WTC11 (cell line): ENCODE results near the gene SF3B1. TPM values are rescaled to one million over a fixed set of nuclear protein-coding genes. Genes with fewer than 3 reads are reported as not detected.

Experiments
- ATAC-seq: fragments of 200-7000 bp; cut with Tn5 transposase; 2 replicates; pipeline ENCODE4 v1.10.0; 2021; ENCODE audit warnings: mild to moderate bottlenecking, moderate library complexity
- CTCF ChIA-PET: fragments of 300-600 bp; sonication (Branson Sonifier 250); formaldehyde crosslinking; loops from one replicate; lab custom pipeline; 2021; ENCODE audit warnings: antibody characterized with exemption; lab: Charles Lee
- POLR2A ChIA-PET: fragments of 350-600 bp; sonication (Branson Sonifier 250); formaldehyde crosslinking; loops from one replicate; lab custom pipeline; 2021; ENCODE audit warnings: antibody characterized with exemption; lab: Charles Lee
- DNase-seq: peaks from one replicate; pipeline ENCODE4 v3.0.0; 2021; ENCODE audit warnings: low spot score
- H3K27ac Mint-ChIP-seq: 2 replicates; pipeline ENCODE4 v1.8.0; 2021; ENCODE audit warnings: mixed read lengths
- H3K27me3 Mint-ChIP-seq: 2 replicates; pipeline ENCODE4 v1.8.0; 2021; ENCODE audit warnings: low read depth, mild to moderate bottlenecking, moderate library complexity, mixed read lengths
- H3K36me3 Mint-ChIP-seq: 2 replicates; pipeline ENCODE4 v1.8.0; 2021; ENCODE audit warnings: mixed read lengths
- H3K4me1 Mint-ChIP-seq: 2 replicates; pipeline ENCODE4 v1.8.0; 2022; ENCODE audit warnings: mixed read lengths
- H3K4me3 Mint-ChIP-seq: 2 replicates; pipeline ENCODE4 v1.8.0; 2021; ENCODE audit warnings: mild to moderate bottlenecking, moderate library complexity, mixed read lengths
- H3K9me3 Mint-ChIP-seq: 2 replicates; pipeline ENCODE4 v1.8.0; 2021; ENCODE audit warnings: mixed read lengths
- CREM ChIP-seq: sonication (generic); formaldehyde crosslinking; IDR thresholded peaks from 2 replicates; pipeline ENCODE4 v1.8.1; 2022; ENCODE audit warnings: mild to moderate bottlenecking, missing genetic modification reagents, moderate library complexity
- IRF2 ChIP-seq: sonication (generic); formaldehyde crosslinking; IDR thresholded peaks from 2 replicates; pipeline ENCODE4 v1.8.0; 2022; ENCODE audit warnings: low read depth, missing genetic modification reagents, borderline replicate concordance
- NFE2L1 ChIP-seq: sonication (generic); formaldehyde crosslinking; IDR thresholded peaks from 2 replicates; pipeline ENCODE4 v1.8.1; 2023; ENCODE audit warnings: missing genetic modification reagents
- OVOL2 ChIP-seq: fragments of 250-450 bp; sonication (Bioruptor Pico); IDR thresholded peaks from 2 replicates; pipeline ENCODE4 v1.9.0; 2021; ENCODE audit warnings: mild to moderate bottlenecking, borderline replicate concordance
- PRRX2 ChIP-seq: fragments of 250-450 bp; sonication (Bioruptor Pico); IDR thresholded peaks from 2 replicates; pipeline ENCODE4 v1.8.0; 2021; ENCODE audit warnings: mild to moderate bottlenecking
- SMAD4 ChIP-seq: sonication (generic); formaldehyde crosslinking; IDR thresholded peaks from 2 replicates; pipeline ENCODE4 v1.8.0; 2022; ENCODE audit warnings: mild to moderate bottlenecking, missing genetic modification reagents
- TEAD1 ChIP-seq: sonication (generic); formaldehyde crosslinking; IDR thresholded peaks from 2 replicates; pipeline ENCODE4 v1.8.0; 2022; ENCODE audit warnings: mild to moderate bottlenecking, missing genetic modification reagents
- ZNF232 ChIP-seq: sonication (generic); formaldehyde crosslinking; IDR thresholded peaks from 2 replicates; pipeline ENCODE4 v1.8.0; 2022; ENCODE audit warnings: mild to moderate bottlenecking, missing genetic modification reagents
- ZNF671 ChIP-seq: fragments of 250-450 bp; sonication (Bioruptor Pico); IDR thresholded peaks from 2 replicates; pipeline ENCODE4 v1.8.0; 2021; ENCODE audit warnings: mild to moderate bottlenecking
- total RNA-seq: library from RNA; stranded (reverse); gene quantifications from 3 replicates; pipeline ENCODE4 v1.2.3, GENCODE V29; 2021
- TF ChIP-seq, protein P1 (sequence below): sonication (generic); formaldehyde crosslinking; IDR thresholded peaks from 2 replicates; pipeline ENCODE4 v1.8.0; 2022; ENCODE audit warnings: mild to moderate bottlenecking, missing genetic modification reagents
- TF ChIP-seq, protein P2 (sequence below): sonication (generic); formaldehyde crosslinking; IDR thresholded peaks from 2 replicates; pipeline ENCODE4 v1.8.1; 2022; ENCODE audit warnings: mild to moderate bottlenecking, missing genetic modification reagents, moderate library complexity, borderline replicate concordance
- TF ChIP-seq, protein P3 (sequence below): sonication (generic); formaldehyde crosslinking; IDR thresholded peaks from 2 replicates; pipeline ENCODE4 v1.8.1; 2023; ENCODE audit warnings: mild to moderate bottlenecking, missing genetic modification reagents, moderate library complexity
- TF ChIP-seq, protein P4 (sequence below): sonication (generic); formaldehyde crosslinking; IDR thresholded peaks from 2 replicates; pipeline ENCODE4 v1.8.0; 2023; ENCODE audit warnings: missing genetic modification reagents, mild to moderate bottlenecking, borderline replicate concordance
- TF ChIP-seq, protein P5 (sequence below): fragments of 250-450 bp; sonication (Bioruptor Pico); conservative IDR thresholded peaks from 2 replicates; pipeline ENCODE4 v1.9.0; 2021; ENCODE audit warnings: mild to moderate bottlenecking
- TF ChIP-seq, protein P6 (sequence below): fragments of 250-450 bp; sonication (Bioruptor Pico); IDR thresholded peaks from 2 replicates; pipeline ENCODE4 v1.9.0; 2021; ENCODE audit warnings: mild to moderate bottlenecking
- TF ChIP-seq, protein P7 (sequence below): fragments of 250-450 bp; sonication (Bioruptor Pico); IDR thresholded peaks from 2 replicates; pipeline ENCODE4 v1.9.0; 2021; ENCODE audit warnings: mild to moderate bottlenecking, borderline replicate concordance
- TF ChIP-seq, protein P8 (sequence below): sonication (generic); formaldehyde crosslinking; IDR thresholded peaks from 2 replicates; pipeline ENCODE4 v1.8.0; 2023; ENCODE audit warnings: mild to moderate bottlenecking, missing genetic modification reagents

The SF3B1 gene
- total RNA-seq, 1 experiment from 2014 or later: 321 TPM

DNA sequence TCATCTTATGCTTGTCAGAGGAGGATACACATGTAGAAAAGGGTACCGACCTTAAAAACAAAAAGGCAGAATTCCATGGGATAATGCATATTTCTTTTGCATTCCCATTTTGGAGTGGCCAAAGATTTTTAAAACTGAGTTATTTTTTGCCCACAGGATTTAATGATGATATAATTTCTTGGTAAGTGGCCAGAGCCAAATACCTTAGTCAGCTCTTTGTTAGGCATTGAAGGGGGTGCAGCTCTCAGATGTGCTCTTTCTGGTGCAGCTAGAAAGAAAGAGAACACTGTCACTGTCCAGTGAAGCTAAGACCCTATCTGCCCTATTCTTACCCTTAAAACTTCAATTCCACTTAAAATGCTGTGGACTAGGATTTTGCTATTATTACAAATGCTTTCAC lies 29.3 kb upstream of the SF3B1 start:
- DNase-seq (no peak), ATAC-seq (no peak)
- no peaks in the 10 kb centered on the region for H3K27me3 Mint-ChIP-seq
- H3K4me3 Mint-ChIP-seq: no peak overlapping the region
- POLR2A ChIA-PET: interaction anchor here (0.6 to 1.1 kb wide), 4 partner anchors 11 to 327 kb away, joined by 3 to 6 read pairs (median 4); partner anchors contain the start of genes COQ10B, HSPD1 and HSPE1
- TF ChIP-seq IRF2 (CRISPR knock-in tag): no peak
- no peak for TF ChIP-seq OVOL2 (CRISPR knock-in tag)
- no peak for TF ChIP-seq ZNF671 (CRISPR knock-in tag)
- TF ChIP-seq TEAD1 (CRISPR knock-in tag): no peak
- TF ChIP-seq, protein P1, sequence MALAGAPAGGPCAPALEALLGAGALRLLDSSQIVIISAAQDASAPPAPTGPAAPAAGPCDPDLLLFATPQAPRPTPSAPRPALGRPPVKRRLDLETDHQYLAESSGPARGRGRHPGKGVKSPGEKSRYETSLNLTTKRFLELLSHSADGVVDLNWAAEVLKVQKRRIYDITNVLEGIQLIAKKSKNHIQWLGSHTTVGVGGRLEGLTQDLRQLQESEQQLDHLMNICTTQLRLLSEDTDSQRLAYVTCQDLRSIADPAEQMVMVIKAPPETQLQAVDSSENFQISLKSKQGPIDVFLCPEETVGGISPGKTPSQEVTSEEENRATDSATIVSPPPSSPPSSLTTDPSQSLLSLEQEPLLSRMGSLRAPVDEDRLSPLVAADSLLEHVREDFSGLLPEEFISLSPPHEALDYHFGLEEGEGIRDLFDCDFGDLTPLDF (CRISPR knock-in tag): no peak
- TF ChIP-seq, protein P2, sequence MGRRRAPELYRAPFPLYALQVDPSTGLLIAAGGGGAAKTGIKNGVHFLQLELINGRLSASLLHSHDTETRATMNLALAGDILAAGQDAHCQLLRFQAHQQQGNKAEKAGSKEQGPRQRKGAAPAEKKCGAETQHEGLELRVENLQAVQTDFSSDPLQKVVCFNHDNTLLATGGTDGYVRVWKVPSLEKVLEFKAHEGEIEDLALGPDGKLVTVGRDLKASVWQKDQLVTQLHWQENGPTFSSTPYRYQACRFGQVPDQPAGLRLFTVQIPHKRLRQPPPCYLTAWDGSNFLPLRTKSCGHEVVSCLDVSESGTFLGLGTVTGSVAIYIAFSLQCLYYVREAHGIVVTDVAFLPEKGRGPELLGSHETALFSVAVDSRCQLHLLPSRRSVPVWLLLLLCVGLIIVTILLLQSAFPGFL: no peak
- TF ChIP-seq, protein P3, sequence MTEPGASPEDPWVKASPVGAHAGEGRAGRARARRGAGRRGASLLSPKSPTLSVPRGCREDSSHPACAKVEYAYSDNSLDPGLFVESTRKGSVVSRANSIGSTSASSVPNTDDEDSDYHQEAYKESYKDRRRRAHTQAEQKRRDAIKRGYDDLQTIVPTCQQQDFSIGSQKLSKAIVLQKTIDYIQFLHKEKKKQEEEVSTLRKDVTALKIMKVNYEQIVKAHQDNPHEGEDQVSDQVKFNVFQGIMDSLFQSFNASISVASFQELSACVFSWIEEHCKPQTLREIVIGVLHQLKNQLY (CRISPR knock-in tag): no peak
- TF ChIP-seq, protein P4, sequence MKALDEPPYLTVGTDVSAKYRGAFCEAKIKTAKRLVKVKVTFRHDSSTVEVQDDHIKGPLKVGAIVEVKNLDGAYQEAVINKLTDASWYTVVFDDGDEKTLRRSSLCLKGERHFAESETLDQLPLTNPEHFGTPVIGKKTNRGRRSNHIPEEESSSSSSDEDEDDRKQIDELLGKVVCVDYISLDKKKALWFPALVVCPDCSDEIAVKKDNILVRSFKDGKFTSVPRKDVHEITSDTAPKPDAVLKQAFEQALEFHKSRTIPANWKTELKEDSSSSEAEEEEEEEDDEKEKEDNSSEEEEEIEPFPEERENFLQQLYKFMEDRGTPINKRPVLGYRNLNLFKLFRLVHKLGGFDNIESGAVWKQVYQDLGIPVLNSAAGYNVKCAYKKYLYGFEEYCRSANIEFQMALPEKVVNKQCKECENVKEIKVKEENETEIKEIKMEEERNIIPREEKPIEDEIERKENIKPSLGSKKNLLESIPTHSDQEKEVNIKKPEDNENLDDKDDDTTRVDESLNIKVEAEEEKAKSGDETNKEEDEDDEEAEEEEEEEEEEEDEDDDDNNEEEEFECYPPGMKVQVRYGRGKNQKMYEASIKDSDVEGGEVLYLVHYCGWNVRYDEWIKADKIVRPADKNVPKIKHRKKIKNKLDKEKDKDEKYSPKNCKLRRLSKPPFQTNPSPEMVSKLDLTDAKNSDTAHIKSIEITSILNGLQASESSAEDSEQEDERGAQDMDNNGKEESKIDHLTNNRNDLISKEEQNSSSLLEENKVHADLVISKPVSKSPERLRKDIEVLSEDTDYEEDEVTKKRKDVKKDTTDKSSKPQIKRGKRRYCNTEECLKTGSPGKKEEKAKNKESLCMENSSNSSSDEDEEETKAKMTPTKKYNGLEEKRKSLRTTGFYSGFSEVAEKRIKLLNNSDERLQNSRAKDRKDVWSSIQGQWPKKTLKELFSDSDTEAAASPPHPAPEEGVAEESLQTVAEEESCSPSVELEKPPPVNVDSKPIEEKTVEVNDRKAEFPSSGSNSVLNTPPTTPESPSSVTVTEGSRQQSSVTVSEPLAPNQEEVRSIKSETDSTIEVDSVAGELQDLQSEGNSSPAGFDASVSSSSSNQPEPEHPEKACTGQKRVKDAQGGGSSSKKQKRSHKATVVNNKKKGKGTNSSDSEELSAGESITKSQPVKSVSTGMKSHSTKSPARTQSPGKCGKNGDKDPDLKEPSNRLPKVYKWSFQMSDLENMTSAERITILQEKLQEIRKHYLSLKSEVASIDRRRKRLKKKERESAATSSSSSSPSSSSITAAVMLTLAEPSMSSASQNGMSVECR (CRISPR knock-in tag): no peak
- TF ChIP-seq, protein P5, sequence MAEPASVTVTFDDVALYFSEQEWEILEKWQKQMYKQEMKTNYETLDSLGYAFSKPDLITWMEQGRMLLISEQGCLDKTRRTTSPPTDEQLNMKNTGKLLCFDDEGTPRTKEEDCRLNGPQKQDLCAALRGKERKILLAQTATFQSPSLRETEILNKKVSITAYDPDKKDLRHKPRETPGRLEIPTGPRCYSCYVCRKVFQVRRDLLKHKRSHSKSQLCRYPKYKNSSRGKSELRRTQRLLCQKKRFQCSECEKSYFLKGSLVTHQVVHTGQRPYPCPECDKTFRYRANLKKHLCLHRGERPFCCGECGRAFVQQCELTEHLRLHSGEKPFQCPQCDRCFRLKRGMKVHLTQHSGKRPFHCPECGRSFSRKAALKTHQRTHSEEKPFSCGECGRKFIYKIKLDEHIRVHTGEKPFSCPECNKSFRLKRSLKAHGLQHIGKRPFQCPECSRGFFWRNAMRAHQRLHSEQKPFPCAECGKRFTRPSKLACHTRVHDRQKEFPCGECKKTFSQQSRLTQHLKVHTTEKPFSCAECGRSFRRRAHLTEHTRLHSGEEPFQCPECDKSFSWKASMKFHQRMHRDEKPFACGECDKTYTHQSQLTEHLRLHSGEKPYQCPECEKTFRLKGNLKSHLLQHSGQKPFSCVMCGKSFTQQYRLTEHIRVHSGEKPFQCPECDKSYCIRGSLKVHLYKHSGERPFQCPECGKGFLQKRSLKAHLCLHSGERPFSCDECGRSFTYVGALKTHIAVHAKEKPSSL: no peak
- TF ChIP-seq ZNF232 (CRISPR knock-in tag): no peak
- TF ChIP-seq SMAD4 (CRISPR knock-in tag): no peak
- TF ChIP-seq PRRX2: no peak
- no peak for TF ChIP-seq CREM
- TF ChIP-seq NFE2L1 (CRISPR knock-in tag): no peak
- TF ChIP-seq, protein P6, sequence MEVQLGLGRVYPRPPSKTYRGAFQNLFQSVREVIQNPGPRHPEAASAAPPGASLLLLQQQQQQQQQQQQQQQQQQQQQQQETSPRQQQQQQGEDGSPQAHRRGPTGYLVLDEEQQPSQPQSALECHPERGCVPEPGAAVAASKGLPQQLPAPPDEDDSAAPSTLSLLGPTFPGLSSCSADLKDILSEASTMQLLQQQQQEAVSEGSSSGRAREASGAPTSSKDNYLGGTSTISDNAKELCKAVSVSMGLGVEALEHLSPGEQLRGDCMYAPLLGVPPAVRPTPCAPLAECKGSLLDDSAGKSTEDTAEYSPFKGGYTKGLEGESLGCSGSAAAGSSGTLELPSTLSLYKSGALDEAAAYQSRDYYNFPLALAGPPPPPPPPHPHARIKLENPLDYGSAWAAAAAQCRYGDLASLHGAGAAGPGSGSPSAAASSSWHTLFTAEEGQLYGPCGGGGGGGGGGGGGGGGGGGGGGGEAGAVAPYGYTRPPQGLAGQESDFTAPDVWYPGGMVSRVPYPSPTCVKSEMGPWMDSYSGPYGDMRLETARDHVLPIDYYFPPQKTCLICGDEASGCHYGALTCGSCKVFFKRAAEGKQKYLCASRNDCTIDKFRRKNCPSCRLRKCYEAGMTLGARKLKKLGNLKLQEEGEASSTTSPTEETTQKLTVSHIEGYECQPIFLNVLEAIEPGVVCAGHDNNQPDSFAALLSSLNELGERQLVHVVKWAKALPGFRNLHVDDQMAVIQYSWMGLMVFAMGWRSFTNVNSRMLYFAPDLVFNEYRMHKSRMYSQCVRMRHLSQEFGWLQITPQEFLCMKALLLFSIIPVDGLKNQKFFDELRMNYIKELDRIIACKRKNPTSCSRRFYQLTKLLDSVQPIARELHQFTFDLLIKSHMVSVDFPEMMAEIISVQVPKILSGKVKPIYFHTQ (CRISPR knock-in tag): no peak
- TF ChIP-seq, protein P7, sequence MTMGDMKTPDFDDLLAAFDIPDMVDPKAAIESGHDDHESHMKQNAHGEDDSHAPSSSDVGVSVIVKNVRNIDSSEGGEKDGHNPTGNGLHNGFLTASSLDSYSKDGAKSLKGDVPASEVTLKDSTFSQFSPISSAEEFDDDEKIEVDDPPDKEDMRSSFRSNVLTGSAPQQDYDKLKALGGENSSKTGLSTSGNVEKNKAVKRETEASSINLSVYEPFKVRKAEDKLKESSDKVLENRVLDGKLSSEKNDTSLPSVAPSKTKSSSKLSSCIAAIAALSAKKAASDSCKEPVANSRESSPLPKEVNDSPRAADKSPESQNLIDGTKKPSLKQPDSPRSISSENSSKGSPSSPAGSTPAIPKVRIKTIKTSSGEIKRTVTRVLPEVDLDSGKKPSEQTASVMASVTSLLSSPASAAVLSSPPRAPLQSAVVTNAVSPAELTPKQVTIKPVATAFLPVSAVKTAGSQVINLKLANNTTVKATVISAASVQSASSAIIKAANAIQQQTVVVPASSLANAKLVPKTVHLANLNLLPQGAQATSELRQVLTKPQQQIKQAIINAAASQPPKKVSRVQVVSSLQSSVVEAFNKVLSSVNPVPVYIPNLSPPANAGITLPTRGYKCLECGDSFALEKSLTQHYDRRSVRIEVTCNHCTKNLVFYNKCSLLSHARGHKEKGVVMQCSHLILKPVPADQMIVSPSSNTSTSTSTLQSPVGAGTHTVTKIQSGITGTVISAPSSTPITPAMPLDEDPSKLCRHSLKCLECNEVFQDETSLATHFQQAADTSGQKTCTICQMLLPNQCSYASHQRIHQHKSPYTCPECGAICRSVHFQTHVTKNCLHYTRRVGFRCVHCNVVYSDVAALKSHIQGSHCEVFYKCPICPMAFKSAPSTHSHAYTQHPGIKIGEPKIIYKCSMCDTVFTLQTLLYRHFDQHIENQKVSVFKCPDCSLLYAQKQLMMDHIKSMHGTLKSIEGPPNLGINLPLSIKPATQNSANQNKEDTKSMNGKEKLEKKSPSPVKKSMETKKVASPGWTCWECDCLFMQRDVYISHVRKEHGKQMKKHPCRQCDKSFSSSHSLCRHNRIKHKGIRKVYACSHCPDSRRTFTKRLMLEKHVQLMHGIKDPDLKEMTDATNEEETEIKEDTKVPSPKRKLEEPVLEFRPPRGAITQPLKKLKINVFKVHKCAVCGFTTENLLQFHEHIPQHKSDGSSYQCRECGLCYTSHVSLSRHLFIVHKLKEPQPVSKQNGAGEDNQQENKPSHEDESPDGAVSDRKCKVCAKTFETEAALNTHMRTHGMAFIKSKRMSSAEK (CRISPR knock-in tag): no peak
- TF ChIP-seq, protein P8, sequence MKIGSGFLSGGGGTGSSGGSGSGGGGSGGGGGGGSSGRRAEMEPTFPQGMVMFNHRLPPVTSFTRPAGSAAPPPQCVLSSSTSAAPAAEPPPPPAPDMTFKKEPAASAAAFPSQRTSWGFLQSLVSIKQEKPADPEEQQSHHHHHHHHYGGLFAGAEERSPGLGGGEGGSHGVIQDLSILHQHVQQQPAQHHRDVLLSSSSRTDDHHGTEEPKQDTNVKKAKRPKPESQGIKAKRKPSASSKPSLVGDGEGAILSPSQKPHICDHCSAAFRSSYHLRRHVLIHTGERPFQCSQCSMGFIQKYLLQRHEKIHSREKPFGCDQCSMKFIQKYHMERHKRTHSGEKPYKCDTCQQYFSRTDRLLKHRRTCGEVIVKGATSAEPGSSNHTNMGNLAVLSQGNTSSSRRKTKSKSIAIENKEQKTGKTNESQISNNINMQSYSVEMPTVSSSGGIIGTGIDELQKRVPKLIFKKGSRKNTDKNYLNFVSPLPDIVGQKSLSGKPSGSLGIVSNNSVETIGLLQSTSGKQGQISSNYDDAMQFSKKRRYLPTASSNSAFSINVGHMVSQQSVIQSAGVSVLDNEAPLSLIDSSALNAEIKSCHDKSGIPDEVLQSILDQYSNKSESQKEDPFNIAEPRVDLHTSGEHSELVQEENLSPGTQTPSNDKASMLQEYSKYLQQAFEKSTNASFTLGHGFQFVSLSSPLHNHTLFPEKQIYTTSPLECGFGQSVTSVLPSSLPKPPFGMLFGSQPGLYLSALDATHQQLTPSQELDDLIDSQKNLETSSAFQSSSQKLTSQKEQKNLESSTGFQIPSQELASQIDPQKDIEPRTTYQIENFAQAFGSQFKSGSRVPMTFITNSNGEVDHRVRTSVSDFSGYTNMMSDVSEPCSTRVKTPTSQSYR: no peak
- H3K27ac Mint-ChIP-seq: no peak overlapping the region
- H3K36me3 Mint-ChIP-seq: peaks cover 28% of the 10 kb centered on the region
- CTCF ChIA-PET: interaction anchor here (0.6 kb wide), 1 partner anchor 40 kb away, joined by 4 read pairs; no protein-coding TSS in a partner anchor
- H3K9me3 Mint-ChIP-seq: no peaks in the 10 kb centered on the region
- no peaks in the 10 kb centered on the region for H3K4me1 Mint-ChIP-seq
